K562 (cell line): Measurements from ENCODE around the gene BRD4. TPM values are rescaled to one million over a fixed set of nuclear protein-coding genes. Genes with fewer than 3 reads are reported as not detected.

Experiments used
- ATAC-seq: fragments of 200-7000 bp; cut with Tn5 transposase; 3 replicates; pipeline ENCODE4 v1.9.1; 2020; ENCODE audit warnings: moderate library complexity
- BruUV-seq: library from RNA; stranded (reverse); fragments of 400-500 nt; replicated peaks from 2 replicates; lab custom pipeline; 2021; lab: Mats Ljungman, UMichigan
- CTCF ChIA-PET: fragments of 300-600 bp; formaldehyde crosslinking; extraction: SDS; loops from one replicate; lab custom pipeline; 2021; ENCODE audit warnings: low intra/inter-chr PET ratio; lab: Yijun Ruan, JAX
- POLR2A ChIA-PET: fragments of 300-600, 350-650 bp; sonication (Branson Sonifier 250); formaldehyde crosslinking; extraction: SDS; loops from one replicate; lab custom pipeline; 2021; ENCODE audit warnings: antibody characterized with exemption, inconsistent platforms; lab: Yijun Ruan, JAX
- DNase-seq, 4 experiments: peaks; one replicate each; pipeline versions ENCODE4 v3.0.0 to v3.0.0-alpha.2; 2011 to 2018; ENCODE audit warnings: low spot score in 3 of 4, mixed read lengths in 3 of 4; ENCODE audit errors: extremely low read depth in 1 of 4
- FAIRE-seq: peaks from 2 replicates; lab custom pipeline; 2011; peaks lifted over from hg19 to GRCh38; lab: Jason Lieb, UNC
- H2AFZ ChIP-seq: 2 replicates; pipeline ENCODE4 v1.6.0; 2011; ENCODE audit warnings: low read depth, low read length, control low read depth, inconsistent platforms
- H3K27ac ChIP-seq: fragments of 200-600 bp; 3 replicates; pipeline ENCODE4 v1.8.0; 2011; ENCODE audit warnings: low read depth, mild to moderate bottlenecking, control low read depth, inconsistent platforms, low read length, moderate library complexity, mixed read lengths; ENCODE audit errors: extremely low read depth
- H3K27me3 ChIP-seq, 2 experiments: fragments of 300-600 bp in 1 of 2; 2 replicates in 1 of 2; 3 replicates in 1 of 2; pipeline versions ENCODE4 v1.6.0 to v1.8.0; 2011; ENCODE audit warnings: inconsistent platforms in 2 of 2, low read length in 2 of 2, mild to moderate bottlenecking in 1 of 2, mixed read lengths in 1 of 2, moderate library complexity in 1 of 2; ENCODE audit not compliant: control insufficient read depth in 2 of 2, insufficient read depth in 2 of 2
- H3K36me3 ChIP-seq: fragments of 300-600 bp; 3 replicates; pipeline ENCODE4 v1.8.0; 2011; ENCODE audit warnings: mild to moderate bottlenecking, low read length, inconsistent platforms; ENCODE audit not compliant: control insufficient read depth, insufficient read depth
- H3K4me1 ChIP-seq, 2 experiments: fragments of 200-600 bp in 1 of 2; replicated peaks in 1 of 2; 2 replicates in 1 of 2; 3 replicates in 1 of 2; pipeline versions ENCODE4 v1.5.1 to v1.8.0; 2011; ENCODE audit warnings: inconsistent platforms in 2 of 2, low read length in 2 of 2, mild to moderate bottlenecking in 1 of 2, mixed read lengths in 1 of 2, moderate library complexity in 1 of 2; ENCODE audit not compliant: control insufficient read depth in 2 of 2, insufficient read depth in 2 of 2
- H3K4me2 ChIP-seq: 2 replicates; pipeline ENCODE4 v1.6.1; 2011; ENCODE audit warnings: low read length, control low read depth, inconsistent platforms, mixed read lengths; ENCODE audit not compliant: insufficient read depth
- H3K4me3 ChIP-seq: fragments of 200-600 bp; sonication (generic), shearing (Covaris generic); 2 replicates; pipeline ENCODE4 v1.5.1; 2016; ENCODE audit warnings: control low read depth, inconsistent platforms
- H3K79me2 ChIP-seq: fragments of 200-600 bp; 3 replicates; pipeline ENCODE4 v1.8.0; 2011; ENCODE audit warnings: low read length, inconsistent platforms; ENCODE audit not compliant: control insufficient read depth, insufficient read depth
- H3K9ac ChIP-seq, 2 experiments: 2 replicates each; pipeline versions ENCODE4 v1.6.0 to v1.6.1; 2011; ENCODE audit warnings: low read depth in 2 of 2, low read length in 2 of 2, control low read depth in 1 of 2, inconsistent platforms in 1 of 2, mild to moderate bottlenecking in 1 of 2, mixed read lengths in 1 of 2; ENCODE audit not compliant: insufficient read depth in 1 of 2
- H3K9me1 ChIP-seq: one replicate; pipeline ENCODE4 v1.6.0; 2011; ENCODE audit warnings: inconsistent platforms, mild to moderate bottlenecking, low read length, moderate library complexity; ENCODE audit not compliant: control insufficient read depth, insufficient read depth
- H3K9me3 ChIP-seq: replicated peaks from 2 replicates; pipeline ENCODE4 v1.5.1; 2011; ENCODE audit warnings: low read depth, low read length, inconsistent platforms; ENCODE audit not compliant: control insufficient read depth, insufficient read depth
- H4K20me1 ChIP-seq: replicated peaks from 2 replicates; pipeline ENCODE4 v1.6.1; 2011; ENCODE audit warnings: low read length, inconsistent platforms, mixed read lengths; ENCODE audit not compliant: control insufficient read depth, insufficient read depth
- BRCA1 ChIP-seq, 2 experiments: fragments of 450-650 bp in 1 of 2; sonication (generic) in 1 of 2; formaldehyde crosslinking in 1 of 2; IDR thresholded peaks; 2 replicates each; pipeline versions ENCODE4 v1.5.0 to v1.6.1; 2017 to 2020; ENCODE audit warnings: mild to moderate bottlenecking in 1 of 2, missing genetic modification reagents in 1 of 2
- FUS ChIP-seq: fragments of 200-400 bp; formaldehyde crosslinking; optimal IDR thresholded peaks from 2 replicates; pipeline ENCODE3; 2017; ENCODE audit warnings: low read depth, low read length
- HDAC1 ChIP-seq, 2 experiments: fragments of 450-650 bp; IDR thresholded peaks; 2 replicates each; pipeline ENCODE4 v1.6.1; 2016 to 2017; ENCODE audit warnings: inconsistent platforms in 1 of 2, mild to moderate bottlenecking in 1 of 2, moderate library complexity in 1 of 2
- KAT8 ChIP-seq: fragments of 450-650 bp; IDR thresholded peaks from 2 replicates; pipeline ENCODE4 v1.6.1; 2016; ENCODE audit warnings: low read depth, mild to moderate bottlenecking
- KHSRP ChIP-seq: fragments of 450-650 bp; IDR thresholded peaks from 2 replicates; pipeline ENCODE4 v1.6.1; 2017
- MAFK ChIP-seq: IDR thresholded peaks from 2 replicates; pipeline ENCODE4 v1.6.1; 2011; ENCODE audit warnings: low read length, improper control_type of control experiment
- MTA1 ChIP-seq: fragments of 450-650 bp; IDR thresholded peaks from 2 replicates; pipeline ENCODE4 v1.6.1; 2017; ENCODE audit warnings: borderline replicate concordance
- NR1H2 ChIP-seq: sonication (generic); formaldehyde crosslinking; IDR thresholded peaks from 2 replicates; pipeline ENCODE4 v1.4.0; 2020; ENCODE audit warnings: mild to moderate bottlenecking, missing genetic modification reagents
- POLR2B ChIP-seq: fragments of 450-650 bp; IDR thresholded peaks from 2 replicates; pipeline ENCODE4 v1.6.1; 2018; ENCODE audit warnings: low read depth; ENCODE audit not compliant: partially characterized antibody
- SREBF1 ChIP-seq: fragments of 150-350 bp; IDR thresholded peaks from 2 replicates; pipeline ENCODE4 v1.6.1; 2014; ENCODE audit warnings: antibody characterized with exemption, low read depth, low read length, borderline replicate concordance
- TEAD1 ChIP-seq, 2 experiments: fragments of 450-650 bp in 1 of 2; sonication (generic) in 1 of 2; formaldehyde crosslinking; IDR thresholded peaks; 2 replicates each; pipeline versions ENCODE4 v1.4.0 to v1.8.0; 2020 to 2022; ENCODE audit warnings: mild to moderate bottlenecking in 2 of 2, missing genetic modification reagents in 1 of 2
- ZNF436 ChIP-seq: fragments of 250-450, 450-650 bp; sonication (Bioruptor Pico); formaldehyde crosslinking; IDR thresholded peaks from 2 replicates; pipeline ENCODE4 v1.7.0; 2020; ENCODE audit warnings: mild to moderate bottlenecking
- WGBS: fragments of 100-300 bp; shearing (Covaris generic); methylation state at CpG from one replicate; pipeline ENCODE4 v1.1.6; 2016; ENCODE audit warnings: low coverage, mixed read lengths; ENCODE audit not compliant: insufficient coverage; ENCODE audit errors: missing lambda C conversion rate; 5-methylcytosine and 5-hydroxymethylcytosine counted together
- in situ Hi-C: fragments of 300-500 bp; cut with MboI; formaldehyde crosslinking; loops from 4 replicates; pipeline ENCODE4 v1.15.0; 2018; ENCODE audit warnings: inconsistent platforms, mixed read lengths
- intact Hi-C: fragments of 100-400 bp; cut with micrococcal nuclease; formaldehyde crosslinking; loops from 2 replicates; pipeline ENCODE4 v1.14.2; 2022
- polyA plus RNA-seq, 8 experiments: library from polyadenylated mRNA; depleted of rRNA in 4 of 8; stranded (reverse) in 5 of 8; unstranded in 3 of 8; fragments of >200 nt; fragmentation: Nextera tagmentation in 2 of 8; fragmentation: Illumina TruSeq in 1 of 8; extraction: Ambion mirVana in 2 of 8; extraction: Trizol in 1 of 8; gene quantifications; 2 replicates each; pipeline versions ENCODE4 v1.2.1 to v1.2.3, GENCODE V29; 2011 to 2014; ENCODE audit warnings: inconsistent platforms in 1 of 8, missing spikeins in 1 of 8
- total RNA-seq, 7 experiments: library from RNA; depleted of rRNA in 6 of 7; stranded (reverse); fragments of >200 nt in 6 of 7; fragmentation: Illumina TruSeq in 2 of 7; extraction: Trizol in 2 of 7; gene quantifications; 2 replicates each; pipeline versions ENCODE4 v1.2.1 to v1.2.3, GENCODE V29; 2011 to 2021; ENCODE audit warnings: low replicate concordance in 1 of 7
- TF ChIP-seq, protein P1 (sequence below): sonication (generic); formaldehyde crosslinking; IDR thresholded peaks from 2 replicates; pipeline ENCODE4 v1.8.1; 2023; ENCODE audit warnings: mild to moderate bottlenecking, missing genetic modification reagents
- TF ChIP-seq, protein P2 (sequence below): fragments of 450-650 bp; IDR thresholded peaks from 2 replicates; pipeline ENCODE4 v1.6.1; 2016; ENCODE audit warnings: mild to moderate bottlenecking
- TF ChIP-seq, protein P3 (sequence below): sonication (generic); formaldehyde crosslinking; IDR thresholded peaks from 2 replicates; pipeline ENCODE4 v1.8.1; 2022; ENCODE audit warnings: missing genetic modification reagents
- TF ChIP-seq, protein P4 (sequence below): sonication (generic); formaldehyde crosslinking; IDR thresholded peaks from 2 replicates; pipeline ENCODE4 v1.8.1; 2023; ENCODE audit warnings: mild to moderate bottlenecking, missing genetic modification reagents

The BRD4 gene
- total and polyA plus RNA-seq, 9 of the 15 experiments (the other 6 are each of a cell fraction or from before 2014, with no cell fraction given) = 1.8 to 105 (median 15.6) TPM

DNA sequence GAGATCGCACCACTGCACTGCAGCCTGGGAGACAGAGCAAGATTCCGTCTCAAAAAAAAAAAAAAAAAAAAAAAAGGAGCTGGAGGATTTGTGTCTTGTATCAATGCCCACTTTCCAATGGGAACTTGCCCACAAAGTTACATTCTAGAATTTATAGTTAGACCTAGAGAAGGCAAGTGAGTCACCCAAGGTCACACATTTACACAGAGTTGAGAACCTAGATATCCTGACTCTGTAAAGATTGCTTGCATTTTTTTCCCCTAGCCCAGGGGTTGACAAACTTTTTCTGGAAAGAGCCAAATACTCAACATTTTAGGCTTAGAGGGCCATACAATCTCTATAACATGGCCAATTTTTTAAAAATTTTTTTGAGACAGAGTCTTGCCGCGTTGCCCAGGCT is 7.7 kb upstream of the BRD4 start:
- Histone ChIP-seq H3K4me1 (no peaks in the 10 kb centered on the region; a peak in 1 of 5 replicates), H3K4me3 (no peak overlapping the region), H3K36me3 (peaks cover 4% of the 10 kb centered on the region; the same call in 1 of the 3 replicates), H4K20me1 (no peaks in the 10 kb centered on the region), H2AFZ (no peak overlapping the region), H3K4me2 (no peak overlapping the region), H3K9me3 (no peaks in the 10 kb centered on the region), H3K9me1 (no peaks in the 10 kb centered on the region), H3K27me3 (no peaks in the 10 kb centered on the region), H3K27ac (no peak overlapping the region), H3K9ac (no peak overlapping the region), H3K79me2 (no peaks in the 10 kb centered on the region)
- CTCF ChIA-PET = no interaction called here
- POLR2A ChIA-PET = no interaction called here
- ATAC-seq (no peak), DNase-seq (no peak), FAIRE-seq (no peak)
- in situ Hi-C loops = no loop called here
- BruUV-seq = no TSS peak
- intact Hi-C loops = no loop called here
- 90% methylated on average over 2 of the region's 4 CpGs for WGBS
- TF ChIP-seq BRCA1 (IDR thresholded peaks at IDR 0.05) (no peak), BRCA1 (CRISPR knock-in tag; IDR thresholded peaks at IDR 0.05) (no peak), TEAD1 (CRISPR knock-in tag; IDR thresholded peaks at IDR 0.05) (no peak), MTA1 (no peak), ZNF436 (CRISPR knock-in tag) (no peak), FUS (no peak), KAT8 (no peak), NR1H2 (no peak), MAFK (no peak), HDAC1 (IDR thresholded peaks at IDR 0.05) (no peak), SREBF1 (no peak), KHSRP (no peak), POLR2B (no peak)
- TF ChIP-seq, protein P1, sequence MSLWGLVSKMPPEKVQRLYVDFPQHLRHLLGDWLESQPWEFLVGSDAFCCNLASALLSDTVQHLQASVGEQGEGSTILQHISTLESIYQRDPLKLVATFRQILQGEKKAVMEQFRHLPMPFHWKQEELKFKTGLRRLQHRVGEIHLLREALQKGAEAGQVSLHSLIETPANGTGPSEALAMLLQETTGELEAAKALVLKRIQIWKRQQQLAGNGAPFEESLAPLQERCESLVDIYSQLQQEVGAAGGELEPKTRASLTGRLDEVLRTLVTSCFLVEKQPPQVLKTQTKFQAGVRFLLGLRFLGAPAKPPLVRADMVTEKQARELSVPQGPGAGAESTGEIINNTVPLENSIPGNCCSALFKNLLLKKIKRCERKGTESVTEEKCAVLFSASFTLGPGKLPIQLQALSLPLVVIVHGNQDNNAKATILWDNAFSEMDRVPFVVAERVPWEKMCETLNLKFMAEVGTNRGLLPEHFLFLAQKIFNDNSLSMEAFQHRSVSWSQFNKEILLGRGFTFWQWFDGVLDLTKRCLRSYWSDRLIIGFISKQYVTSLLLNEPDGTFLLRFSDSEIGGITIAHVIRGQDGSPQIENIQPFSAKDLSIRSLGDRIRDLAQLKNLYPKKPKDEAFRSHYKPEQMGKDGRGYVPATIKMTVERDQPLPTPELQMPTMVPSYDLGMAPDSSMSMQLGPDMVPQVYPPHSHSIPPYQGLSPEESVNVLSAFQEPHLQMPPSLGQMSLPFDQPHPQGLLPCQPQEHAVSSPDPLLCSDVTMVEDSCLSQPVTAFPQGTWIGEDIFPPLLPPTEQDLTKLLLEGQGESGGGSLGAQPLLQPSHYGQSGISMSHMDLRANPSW (CRISPR knock-in tag) = no peak
- TF ChIP-seq, protein P2, sequence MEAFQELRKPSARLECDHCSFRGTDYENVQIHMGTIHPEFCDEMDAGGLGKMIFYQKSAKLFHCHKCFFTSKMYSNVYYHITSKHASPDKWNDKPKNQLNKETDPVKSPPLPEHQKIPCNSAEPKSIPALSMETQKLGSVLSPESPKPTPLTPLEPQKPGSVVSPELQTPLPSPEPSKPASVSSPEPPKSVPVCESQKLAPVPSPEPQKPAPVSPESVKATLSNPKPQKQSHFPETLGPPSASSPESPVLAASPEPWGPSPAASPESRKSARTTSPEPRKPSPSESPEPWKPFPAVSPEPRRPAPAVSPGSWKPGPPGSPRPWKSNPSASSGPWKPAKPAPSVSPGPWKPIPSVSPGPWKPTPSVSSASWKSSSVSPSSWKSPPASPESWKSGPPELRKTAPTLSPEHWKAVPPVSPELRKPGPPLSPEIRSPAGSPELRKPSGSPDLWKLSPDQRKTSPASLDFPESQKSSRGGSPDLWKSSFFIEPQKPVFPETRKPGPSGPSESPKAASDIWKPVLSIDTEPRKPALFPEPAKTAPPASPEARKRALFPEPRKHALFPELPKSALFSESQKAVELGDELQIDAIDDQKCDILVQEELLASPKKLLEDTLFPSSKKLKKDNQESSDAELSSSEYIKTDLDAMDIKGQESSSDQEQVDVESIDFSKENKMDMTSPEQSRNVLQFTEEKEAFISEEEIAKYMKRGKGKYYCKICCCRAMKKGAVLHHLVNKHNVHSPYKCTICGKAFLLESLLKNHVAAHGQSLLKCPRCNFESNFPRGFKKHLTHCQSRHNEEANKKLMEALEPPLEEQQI = no peak
- TF ChIP-seq, protein P3, sequence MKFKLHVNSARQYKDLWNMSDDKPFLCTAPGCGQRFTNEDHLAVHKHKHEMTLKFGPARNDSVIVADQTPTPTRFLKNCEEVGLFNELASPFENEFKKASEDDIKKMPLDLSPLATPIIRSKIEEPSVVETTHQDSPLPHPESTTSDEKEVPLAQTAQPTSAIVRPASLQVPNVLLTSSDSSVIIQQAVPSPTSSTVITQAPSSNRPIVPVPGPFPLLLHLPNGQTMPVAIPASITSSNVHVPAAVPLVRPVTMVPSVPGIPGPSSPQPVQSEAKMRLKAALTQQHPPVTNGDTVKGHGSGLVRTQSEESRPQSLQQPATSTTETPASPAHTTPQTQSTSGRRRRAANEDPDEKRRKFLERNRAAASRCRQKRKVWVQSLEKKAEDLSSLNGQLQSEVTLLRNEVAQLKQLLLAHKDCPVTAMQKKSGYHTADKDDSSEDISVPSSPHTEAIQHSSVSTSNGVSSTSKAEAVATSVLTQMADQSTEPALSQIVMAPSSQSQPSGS (CRISPR knock-in tag) = no peak
- TF ChIP-seq, protein P4, sequence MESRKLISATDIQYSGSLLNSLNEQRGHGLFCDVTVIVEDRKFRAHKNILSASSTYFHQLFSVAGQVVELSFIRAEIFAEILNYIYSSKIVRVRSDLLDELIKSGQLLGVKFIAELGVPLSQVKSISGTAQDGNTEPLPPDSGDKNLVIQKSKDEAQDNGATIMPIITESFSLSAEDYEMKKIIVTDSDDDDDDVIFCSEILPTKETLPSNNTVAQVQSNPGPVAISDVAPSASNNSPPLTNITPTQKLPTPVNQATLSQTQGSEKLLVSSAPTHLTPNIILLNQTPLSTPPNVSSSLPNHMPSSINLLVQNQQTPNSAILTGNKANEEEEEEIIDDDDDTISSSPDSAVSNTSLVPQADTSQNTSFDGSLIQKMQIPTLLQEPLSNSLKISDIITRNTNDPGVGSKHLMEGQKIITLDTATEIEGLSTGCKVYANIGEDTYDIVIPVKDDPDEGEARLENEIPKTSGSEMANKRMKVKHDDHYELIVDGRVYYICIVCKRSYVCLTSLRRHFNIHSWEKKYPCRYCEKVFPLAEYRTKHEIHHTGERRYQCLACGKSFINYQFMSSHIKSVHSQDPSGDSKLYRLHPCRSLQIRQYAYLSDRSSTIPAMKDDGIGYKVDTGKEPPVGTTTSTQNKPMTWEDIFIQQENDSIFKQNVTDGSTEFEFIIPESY (CRISPR knock-in tag) = no peak
